ENCODE measurements around the gene TOM1L2.

- TF ChIP-seq EZH2 (IDR thresholded peaks at IDR 0.05; ENCODE audit: borderline replicate concordance, low read depth, low read length, severe bottlenecking) (no peak), CTCF (IDR thresholded peaks at IDR 0.05; ENCODE audit: borderline replicate concordance, extremely low read depth, low read length, poor library complexity, severe bottlenecking) (no peak)
These were observed 16.9 kb upstream of the TOM1L2 start for GRCh38 chr17:17989081-17989480.
